Stimulated activated CD8-positive, alpha-beta memory T cell treated with anti-CD3 and anti-CD28 coated beads, Interleukin-2, amount 100 ng/mL, for 1 hour (primary cell): ENCODE data around the gene SAMD4A.
A peak's percentile ranks its signal among the peaks of the same experiment; 100 is the strongest.

Experiments
- DNase-seq, 2 donors: peaks; one replicate each; pipeline ENCODE4 v3.0.0-alpha.2; 2020; ENCODE audit warnings: low read depth in 2 of 2

The SAMD4A gene

GRCh38 chr14:54682578-54682977, 115.7 kb downstream of the SAMD4A start:
- DNase-seq: no peak

GRCh38 chr14:54683882-54684794, 117.2 kb downstream of the SAMD4A start:
- DNase-seq: no peak

- no peak for DNase-seq
Observed at GRCh38 chr14:54685286-54685845, 118.4 kb downstream of the SAMD4A start.

- DNase-seq: no peak
Observed at GRCh38 chr14:54686219-54686870, 119.4 kb downstream of the SAMD4A start.

GRCh38 chr14:54686871-54687749, 120.2 kb downstream of the SAMD4A start:
- no peak for DNase-seq

GRCh38 chr14:54687750-54688119, 120.8 kb downstream of the SAMD4A start:
- no peak for DNase-seq

GRCh38 chr14:54688229-54688628, 121.3 kb downstream of the SAMD4A start:
- DNase-seq: no peak

- no peak for DNase-seq
Observed at GRCh38 chr14:54689928-54690327, 123.0 kb downstream of the SAMD4A start.

- DNase-seq: no peak
Observed at GRCh38 chr14:54690887-54691286, 124.0 kb downstream of the SAMD4A start.

- peak in 1 of 2 donors; percentile 23 for DNase-seq
Observed at GRCh38 chr14:54691525-54692283, 124.8 kb downstream of the SAMD4A start.

GRCh38 chr14:54692284-54692772, 125.4 kb downstream of the SAMD4A start:
- DNase-seq: no peak

- no peak for DNase-seq
Observed at GRCh38 chr14:54693761-54694160, 126.8 kb downstream of the SAMD4A start.

GRCh38 chr14:54695196-54695595, 128.3 kb downstream of the SAMD4A start:
- no peak for DNase-seq

- no peak for DNase-seq
Observed at GRCh38 chr14:54697001-54697400, 130.1 kb downstream of the SAMD4A start.

GRCh38 chr14:54697803-54698202, 130.9 kb downstream of the SAMD4A start:
- DNase-seq: no peak

GRCh38 chr14:54698501-54698900, 131.6 kb downstream of the SAMD4A start:
- no peak for DNase-seq

GRCh38 chr14:54698966-54699530, 132.1 kb downstream of the SAMD4A start:
- DNase-seq: no peak

GRCh38 chr14:54699735-54700134, 132.8 kb downstream of the SAMD4A start:
- DNase-seq: no peak

GRCh38 chr14:54700717-54701116, 133.8 kb downstream of the SAMD4A start:
- DNase-seq: no peak

GRCh38 chr14:54702014-54702491, 135.1 kb downstream of the SAMD4A start:
- DNase-seq: no peak
